K562 (cell line): ENCODE data around the gene CPED1. TPM values are rescaled to one million over a fixed set of nuclear protein-coding genes. Genes with fewer than 3 reads are reported as not detected.

Experiments
- DACH1 ChIP-seq: fragments of 450-650 bp; IDR thresholded peaks from 2 replicates; pipeline ENCODE4 v1.6.1; 2018; ENCODE audit not compliant: partially characterized antibody
- FIP1L1 ChIP-seq: fragments of 200-400 bp; formaldehyde crosslinking; IDR thresholded peaks from 2 replicates; pipeline ENCODE4 v1.6.1; 2018; ENCODE audit warnings: mild to moderate bottlenecking, low read depth, low read length; ENCODE audit not compliant: poor library complexity, severe bottlenecking
- FOXJ2 ChIP-seq: fragments of 200-800 bp; sonication (Bioruptor generic); IDR thresholded peaks from 2 replicates; pipeline ENCODE4 v1.6.1; 2016; ENCODE audit warnings: missing genetic modification characterization, missing compliant biosample characterization
- HIVEP1 ChIP-seq: fragments of 250-450 bp; sonication (Bioruptor Pico); IDR thresholded peaks from 2 replicates; pipeline ENCODE4 v1.4.0; 2020; ENCODE audit warnings: mild to moderate bottlenecking
- OTX1 ChIP-seq: fragments of 450-650 bp; formaldehyde crosslinking; IDR thresholded peaks from 2 replicates; pipeline ENCODE4 v1.4.0; 2022; ENCODE audit warnings: mild to moderate bottlenecking
- SNRNP70 ChIP-seq: fragments of 200-400 bp; formaldehyde crosslinking; optimal IDR thresholded peaks from 2 replicates; pipeline ENCODE3; 2017; ENCODE audit warnings: low read depth, low read length
- SP2 ChIP-seq: IDR thresholded peaks from 2 replicates; pipeline ENCODE4 v1.6.1; 2011; ENCODE audit warnings: mild to moderate bottlenecking, low read depth, low read length, moderate library complexity; ENCODE audit not compliant: poor library complexity, severe bottlenecking; ENCODE audit errors: extremely low read depth
- ZNF780A ChIP-seq: fragments of 250-450 bp; sonication (Bioruptor Pico); IDR thresholded peaks from 2 replicates; pipeline ENCODE4 v1.5.0; 2021; ENCODE audit warnings: mild to moderate bottlenecking
- polyA plus RNA-seq, 8 experiments: library from polyadenylated mRNA; depleted of rRNA in 4 of 8; stranded (reverse) in 5 of 8; unstranded in 3 of 8; fragments of >200 nt; fragmentation: Nextera tagmentation in 2 of 8; fragmentation: Illumina TruSeq in 1 of 8; extraction: Ambion mirVana in 2 of 8; extraction: Trizol in 1 of 8; gene quantifications; 2 replicates each; pipeline versions ENCODE4 v1.2.1 to v1.2.3, GENCODE V29; 2011 to 2014; ENCODE audit warnings: inconsistent platforms in 1 of 8, missing spikeins in 1 of 8
- total RNA-seq, 7 experiments: library from RNA; depleted of rRNA in 6 of 7; stranded (reverse); fragments of >200 nt in 6 of 7; fragmentation: Illumina TruSeq in 2 of 7; extraction: Trizol in 2 of 7; gene quantifications; 2 replicates each; pipeline versions ENCODE4 v1.2.1 to v1.2.3, GENCODE V29; 2011 to 2021; ENCODE audit warnings: low replicate concordance in 1 of 7
- TF ChIP-seq, protein P1 (sequence below): fragments of 250-450 bp; sonication (Bioruptor Pico); IDR thresholded peaks from 2 replicates; pipeline ENCODE4 v1.5.0; 2020; ENCODE audit warnings: mild to moderate bottlenecking
- TF ChIP-seq, protein P2 (sequence below): IDR thresholded peaks from 2 replicates; pipeline ENCODE4 v1.6.1; 2011; ENCODE audit not compliant: insufficient read length; ENCODE audit errors: extremely low read depth
- TF ChIP-seq, protein P3 (sequence below), 2 experiments: IDR thresholded peaks in 1 of 2; conservative IDR thresholded peaks in 1 of 2; 2 replicates each; pipeline ENCODE4 v1.6.1; 2016; ENCODE audit warnings: low read depth in 2 of 2, mild to moderate bottlenecking in 1 of 2, missing compliant biosample characterization in 1 of 2, missing genetic modification characterization in 1 of 2, moderate library complexity in 1 of 2
- TF ChIP-seq, protein P4 (sequence below), 2 experiments: IDR thresholded peaks; 2 replicates each; pipeline ENCODE4 v1.6.1; 2011; ENCODE audit warnings: borderline replicate concordance in 1 of 2, control low read depth in 1 of 2, low read depth in 1 of 2, low read length in 1 of 2, mild to moderate bottlenecking in 1 of 2, mixed read lengths in 1 of 2, moderate library complexity in 1 of 2; ENCODE audit not compliant: insufficient read depth in 1 of 2, insufficient read length in 1 of 2, poor library complexity in 1 of 2, severe bottlenecking in 1 of 2; ENCODE audit errors: extremely low read depth in 1 of 2
- TF ChIP-seq, protein P5 (sequence below): fragments of 250-450 bp; sonication (Bioruptor Pico); IDR thresholded peaks from 2 replicates; pipeline ENCODE4 v1.5.0; 2021; ENCODE audit warnings: mild to moderate bottlenecking, moderate library complexity
- TF ChIP-seq, protein P6 (sequence below): fragments of 250-450 bp; sonication (Bioruptor Pico); IDR thresholded peaks from 2 replicates; pipeline ENCODE4 v1.4.0; 2020; ENCODE audit warnings: mild to moderate bottlenecking, moderate library complexity

CPED1 gene
- total and polyA plus RNA-seq, 9 of the 15 experiments (the other 6 are each of a cell fraction or from before 2014, with no cell fraction given), result 195 to 393 (median 290) TPM

DNA sequence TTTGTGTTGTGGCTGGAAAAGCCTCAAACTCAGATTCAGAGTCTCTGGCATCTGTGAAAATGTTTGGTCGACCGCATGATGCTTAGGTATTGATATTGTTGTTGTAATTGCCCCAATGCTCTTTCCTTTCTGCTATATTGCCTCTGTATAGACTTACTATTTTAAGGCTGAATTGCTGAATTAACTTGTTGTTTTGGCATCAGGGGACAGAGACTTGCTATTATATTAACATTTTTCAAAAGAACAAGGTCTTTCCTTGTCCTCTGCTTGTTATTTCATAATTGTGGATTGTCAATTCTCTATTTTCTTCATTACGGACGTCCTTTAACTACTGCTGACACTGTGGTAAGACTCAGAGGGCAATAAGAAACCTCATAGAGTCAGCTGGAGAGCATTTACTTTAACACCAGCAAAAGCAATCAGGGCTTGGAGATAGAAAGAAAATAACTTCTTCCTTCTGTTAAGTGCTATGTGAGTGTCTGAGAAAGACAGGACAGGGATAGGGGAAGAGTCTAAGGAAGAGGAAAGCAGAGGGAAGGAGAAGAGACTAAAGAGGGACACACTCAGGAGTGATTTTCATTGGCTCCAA lies 17.6 kb downstream of the CPED1 start (continued):
- TF ChIP-seq, protein P1, sequence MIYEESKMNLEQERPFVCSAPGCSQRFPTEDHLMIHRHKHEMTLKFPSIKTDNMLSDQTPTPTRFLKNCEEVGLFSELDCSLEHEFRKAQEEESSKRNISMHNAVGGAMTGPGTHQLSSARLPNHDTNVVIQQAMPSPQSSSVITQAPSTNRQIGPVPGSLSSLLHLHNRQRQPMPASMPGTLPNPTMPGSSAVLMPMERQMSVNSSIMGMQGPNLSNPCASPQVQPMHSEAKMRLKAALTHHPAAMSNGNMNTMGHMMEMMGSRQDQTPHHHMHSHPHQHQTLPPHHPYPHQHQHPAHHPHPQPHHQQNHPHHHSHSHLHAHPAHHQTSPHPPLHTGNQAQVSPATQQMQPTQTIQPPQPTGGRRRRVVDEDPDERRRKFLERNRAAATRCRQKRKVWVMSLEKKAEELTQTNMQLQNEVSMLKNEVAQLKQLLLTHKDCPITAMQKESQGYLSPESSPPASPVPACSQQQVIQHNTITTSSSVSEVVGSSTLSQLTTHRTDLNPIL (CRISPR knock-in tag), result 0 out of 2 replicates have a peak, but pooled peaks have one; percentile 19
- TF ChIP-seq, protein P2, sequence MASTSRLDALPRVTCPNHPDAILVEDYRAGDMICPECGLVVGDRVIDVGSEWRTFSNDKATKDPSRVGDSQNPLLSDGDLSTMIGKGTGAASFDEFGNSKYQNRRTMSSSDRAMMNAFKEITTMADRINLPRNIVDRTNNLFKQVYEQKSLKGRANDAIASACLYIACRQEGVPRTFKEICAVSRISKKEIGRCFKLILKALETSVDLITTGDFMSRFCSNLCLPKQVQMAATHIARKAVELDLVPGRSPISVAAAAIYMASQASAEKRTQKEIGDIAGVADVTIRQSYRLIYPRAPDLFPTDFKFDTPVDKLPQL, result no peak
- TF ChIP-seq OTX1 (0 out of 2 replicates have a peak, but pooled peaks have one; percentile 3), HIVEP1 (CRISPR knock-in tag) (no peak), SP2 (no peak), SNRNP70 (no peak), ZNF780A (no peak), FOXJ2 (0 out of 2 replicates have a peak, but pooled peaks have one; percentile 45), DACH1 (peak; percentile 5), FIP1L1 (no peak)
- TF ChIP-seq, protein P3, sequence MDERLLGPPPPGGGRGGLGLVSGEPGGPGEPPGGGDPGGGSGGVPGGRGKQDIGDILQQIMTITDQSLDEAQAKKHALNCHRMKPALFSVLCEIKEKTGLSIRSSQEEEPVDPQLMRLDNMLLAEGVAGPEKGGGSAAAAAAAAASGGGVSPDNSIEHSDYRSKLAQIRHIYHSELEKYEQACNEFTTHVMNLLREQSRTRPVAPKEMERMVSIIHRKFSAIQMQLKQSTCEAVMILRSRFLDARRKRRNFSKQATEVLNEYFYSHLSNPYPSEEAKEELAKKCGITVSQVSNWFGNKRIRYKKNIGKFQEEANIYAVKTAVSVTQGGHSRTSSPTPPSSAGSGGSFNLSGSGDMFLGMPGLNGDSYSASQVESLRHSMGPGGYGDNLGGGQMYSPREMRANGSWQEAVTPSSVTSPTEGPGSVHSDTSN (CRISPR knock-in tag; IDR thresholded peaks at IDR 0.05; ENCODE audit: low read depth), result no peak
- TF ChIP-seq, protein P3 (tag; conservative IDR thresholded peaks at IDR 0.05; ENCODE audit: low read depth), result no peak
- TF ChIP-seq, protein P4, sequence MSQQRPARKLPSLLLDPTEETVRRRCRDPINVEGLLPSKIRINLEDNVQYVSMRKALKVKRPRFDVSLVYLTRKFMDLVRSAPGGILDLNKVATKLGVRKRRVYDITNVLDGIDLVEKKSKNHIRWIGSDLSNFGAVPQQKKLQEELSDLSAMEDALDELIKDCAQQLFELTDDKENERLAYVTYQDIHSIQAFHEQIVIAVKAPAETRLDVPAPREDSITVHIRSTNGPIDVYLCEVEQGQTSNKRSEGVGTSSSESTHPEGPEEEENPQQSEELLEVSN (IDR thresholded peaks at IDR 0.05; ENCODE audit: borderline replicate concordance in 1 of 2, extremely low read depth in 1 of 2, insufficient read depth in 1 of 2, insufficient read length in 1 of 2, low read depth in 1 of 2, low read length in 1 of 2, poor library complexity in 1 of 2, severe bottlenecking in 1 of 2), result no peak
- TF ChIP-seq, protein P5, sequence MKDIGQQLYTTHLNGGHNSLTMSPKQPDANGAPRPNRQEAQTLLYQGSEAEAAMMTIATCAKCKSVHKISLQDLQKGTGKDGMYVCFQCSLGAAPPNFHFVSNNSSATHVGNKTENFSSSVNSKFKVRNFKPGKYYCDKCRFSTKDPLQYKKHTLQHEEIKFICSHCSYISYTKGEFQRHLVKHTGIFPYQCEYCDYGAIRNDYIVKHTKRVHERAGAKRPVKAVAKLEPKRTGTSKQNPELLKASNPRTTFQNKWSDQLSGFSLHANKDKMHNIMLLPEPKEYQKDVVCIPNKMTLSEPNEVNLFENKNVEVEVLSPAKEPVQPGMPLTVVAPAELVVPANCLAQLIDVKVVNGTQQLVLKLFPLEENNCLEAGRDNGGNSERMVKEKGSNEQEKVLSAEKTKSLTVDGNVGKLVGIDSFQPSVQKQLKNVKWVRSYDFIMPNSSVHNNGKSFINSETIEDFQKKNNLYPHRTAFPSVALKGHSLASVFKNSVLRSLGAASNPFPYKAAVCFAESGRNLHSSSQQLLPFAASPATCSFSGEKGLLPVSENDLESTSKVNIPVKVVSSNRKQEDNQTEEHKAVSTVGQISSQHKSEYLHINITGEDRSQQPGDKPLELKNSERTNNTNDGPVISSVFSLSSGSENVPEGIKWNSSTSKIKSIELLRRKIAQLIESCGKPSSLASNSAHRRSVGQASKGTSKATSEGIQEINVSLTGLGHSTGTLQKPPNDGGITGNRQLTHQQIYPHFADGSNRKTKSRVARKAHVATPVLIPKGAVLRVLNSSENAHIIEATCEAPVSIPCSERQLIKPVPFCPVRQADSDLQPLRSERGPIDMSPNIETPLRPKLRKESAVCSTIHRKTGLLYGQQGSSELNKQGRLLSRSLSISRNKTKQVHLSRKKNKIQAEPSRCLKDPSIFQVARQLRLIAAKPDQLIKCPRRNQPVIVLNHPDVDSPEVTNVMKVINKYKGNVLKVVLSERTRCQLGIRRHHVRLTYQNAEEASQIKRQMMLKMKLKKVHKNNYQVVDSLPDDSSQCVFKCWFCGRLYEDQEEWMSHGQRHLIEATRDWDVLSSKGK (CRISPR knock-in tag), result no peak
- TF ChIP-seq, protein P6, sequence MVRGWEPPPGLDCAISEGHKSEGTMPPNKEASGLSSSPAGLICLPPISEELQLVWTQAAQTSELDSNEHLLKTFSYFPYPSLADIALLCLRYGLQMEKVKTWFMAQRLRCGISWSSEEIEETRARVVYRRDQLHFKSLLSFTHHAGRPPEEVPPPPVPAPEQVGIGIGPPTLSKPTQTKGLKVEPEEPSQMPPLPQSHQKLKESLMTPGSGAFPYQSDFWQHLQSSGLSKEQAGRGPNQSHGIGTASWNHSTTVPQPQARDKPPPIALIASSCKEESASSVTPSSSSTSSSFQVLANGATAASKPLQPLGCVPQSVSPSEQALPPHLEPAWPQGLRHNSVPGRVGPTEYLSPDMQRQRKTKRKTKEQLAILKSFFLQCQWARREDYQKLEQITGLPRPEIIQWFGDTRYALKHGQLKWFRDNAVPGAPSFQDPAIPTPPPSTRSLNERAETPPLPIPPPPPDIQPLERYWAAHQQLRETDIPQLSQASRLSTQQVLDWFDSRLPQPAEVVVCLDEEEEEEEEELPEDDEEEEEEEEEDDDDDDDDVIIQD, result no peak
